GM21447 (cell line): ENCODE results near the gene INPP5D.

Source experiments
- ATAC-seq: cut with Tn5 transposase; IDR thresholded peaks from one replicate; pipeline ENCODE4 v1.9.1; 2021; ENCODE audit not compliant: unreplicated experiment

Gene INPP5D

DNA sequence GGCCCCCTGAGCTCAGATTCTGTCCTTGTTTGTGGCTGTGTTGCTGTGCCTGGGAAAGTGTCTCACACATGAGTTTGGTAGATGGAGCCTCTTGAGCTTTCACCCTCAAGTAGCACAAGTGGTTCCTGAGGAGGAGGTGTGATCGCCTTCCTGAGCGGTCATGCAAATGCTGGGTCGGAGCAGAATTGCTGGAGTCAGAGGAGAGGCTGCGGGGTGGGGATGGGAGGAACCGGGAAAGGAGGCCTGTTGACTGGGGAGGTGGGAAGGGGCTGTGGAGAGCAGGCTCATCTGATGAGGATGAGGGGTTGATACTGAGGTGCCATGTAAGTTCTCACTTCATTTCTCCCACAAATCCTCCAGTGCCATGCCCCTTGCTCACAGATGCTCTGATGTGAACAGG is 142.9 kb downstream of the INPP5D start:
- no peak for ATAC-seq

DNA sequence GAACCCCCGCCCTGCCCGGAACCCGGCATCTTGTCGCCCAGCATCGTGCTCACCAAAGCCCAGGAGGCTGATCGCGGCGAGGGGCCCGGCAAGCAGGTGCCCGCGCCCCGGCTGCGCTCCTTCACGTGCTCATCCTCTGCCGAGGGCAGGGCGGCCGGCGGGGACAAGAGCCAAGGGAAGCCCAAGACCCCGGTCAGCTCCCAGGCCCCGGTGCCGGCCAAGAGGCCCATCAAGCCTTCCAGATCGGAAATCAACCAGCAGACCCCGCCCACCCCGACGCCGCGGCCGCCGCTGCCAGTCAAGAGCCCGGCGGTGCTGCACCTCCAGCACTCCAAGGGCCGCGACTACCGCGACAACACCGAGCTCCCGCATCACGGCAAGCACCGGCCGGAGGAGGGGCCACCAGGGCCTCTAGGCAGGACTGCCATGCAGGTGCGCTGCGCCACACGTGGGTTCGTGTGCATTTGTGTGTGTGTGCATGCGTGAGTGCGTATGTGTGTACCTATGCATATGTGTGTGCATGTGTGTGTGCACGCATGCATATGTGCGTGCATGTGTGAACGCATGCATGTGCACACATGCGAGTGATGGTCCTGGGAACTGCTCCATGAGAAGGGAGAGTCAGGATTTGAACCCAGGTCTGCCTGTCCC is 144.3 kb downstream of the INPP5D start:
- no peak for ATAC-seq

DNA sequence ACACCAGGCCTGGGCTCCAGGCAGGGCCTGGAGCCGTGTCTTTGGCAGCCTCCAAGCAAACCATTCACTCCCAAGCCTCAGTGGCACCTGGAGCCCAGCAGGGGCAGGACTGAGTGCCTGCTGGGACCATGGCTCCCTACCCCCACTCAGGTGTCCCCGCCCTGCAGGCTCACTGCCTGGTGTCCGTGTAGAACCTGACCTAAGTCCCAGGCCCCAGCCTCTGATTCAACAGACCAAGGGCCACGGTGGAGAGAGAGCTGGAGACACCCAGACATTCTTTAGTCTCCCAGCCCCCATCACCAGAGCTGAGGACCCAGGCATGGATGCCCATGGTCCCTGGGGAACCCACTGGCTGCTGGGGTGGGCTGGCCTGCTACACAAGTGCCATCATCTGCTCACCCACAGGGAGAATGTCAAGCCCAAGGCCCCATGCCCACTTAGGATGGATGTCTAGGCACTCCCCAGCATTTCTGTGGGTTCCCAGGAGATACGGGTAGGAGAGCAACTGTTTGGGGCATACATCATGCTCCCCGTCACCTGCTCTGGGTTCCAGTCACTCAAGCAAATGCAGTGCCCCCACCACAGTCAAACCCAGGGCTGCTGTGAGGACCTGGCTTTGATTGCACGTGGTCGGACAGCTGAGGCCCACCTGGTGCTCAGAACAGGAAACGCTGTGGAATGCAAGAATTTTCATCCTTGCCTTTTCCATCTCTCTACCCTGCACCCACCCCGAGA is 148.4 kb downstream of the INPP5D start:
- no peak for ATAC-seq

DNA sequence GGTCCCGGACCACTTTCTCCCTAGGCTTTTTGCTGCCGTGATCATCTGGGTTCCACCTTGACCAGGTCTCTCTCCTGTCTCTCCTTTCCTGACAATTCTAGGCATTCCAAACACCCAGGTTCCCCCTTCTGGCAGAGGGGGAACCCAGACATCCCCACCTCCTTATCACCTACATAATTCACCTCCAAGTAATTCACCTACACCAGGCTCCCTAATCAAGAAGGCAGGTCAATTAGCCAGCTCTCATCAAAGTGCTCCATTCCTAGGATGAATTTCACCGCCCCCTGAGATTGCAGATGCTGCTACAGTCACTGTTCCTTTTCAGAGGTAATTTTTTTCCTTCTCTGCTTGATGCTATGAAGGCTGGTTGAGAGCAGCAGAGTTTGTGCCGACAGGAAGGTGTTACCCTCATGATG is 149.0 kb downstream of the INPP5D start:
- no peak for ATAC-seq

DNA sequence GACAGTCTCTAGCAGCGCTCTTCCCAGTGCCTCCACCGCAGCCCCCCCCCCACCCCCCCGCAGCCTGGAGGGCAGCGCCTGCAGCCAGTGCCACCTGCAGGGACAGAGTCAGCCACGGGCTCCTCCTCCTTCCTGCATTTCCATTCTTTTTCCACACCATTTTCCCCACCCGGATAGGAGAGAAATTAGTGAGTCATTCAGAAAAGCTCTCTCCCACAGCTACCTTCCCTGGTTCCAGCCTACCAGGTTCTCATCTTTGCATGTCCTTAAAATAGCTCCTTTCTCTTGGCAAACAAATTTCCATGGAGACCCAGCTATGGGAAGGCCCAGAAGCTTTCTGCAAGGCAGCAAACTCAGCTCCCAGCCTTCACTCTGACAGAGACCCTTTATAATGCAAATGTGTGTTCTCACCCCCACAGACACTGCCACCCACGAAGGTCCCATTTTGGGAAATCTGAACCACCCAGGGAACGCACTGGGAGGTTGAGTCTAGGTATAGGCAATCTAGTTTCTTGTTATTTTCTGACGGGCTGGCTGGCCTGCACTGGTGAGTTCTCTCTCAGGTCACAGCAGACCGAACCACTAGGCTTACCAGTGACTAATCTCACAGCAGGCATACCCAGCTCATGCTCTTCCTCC is 149.5 kb downstream of the INPP5D start:
- ATAC-seq = no peak

DNA sequence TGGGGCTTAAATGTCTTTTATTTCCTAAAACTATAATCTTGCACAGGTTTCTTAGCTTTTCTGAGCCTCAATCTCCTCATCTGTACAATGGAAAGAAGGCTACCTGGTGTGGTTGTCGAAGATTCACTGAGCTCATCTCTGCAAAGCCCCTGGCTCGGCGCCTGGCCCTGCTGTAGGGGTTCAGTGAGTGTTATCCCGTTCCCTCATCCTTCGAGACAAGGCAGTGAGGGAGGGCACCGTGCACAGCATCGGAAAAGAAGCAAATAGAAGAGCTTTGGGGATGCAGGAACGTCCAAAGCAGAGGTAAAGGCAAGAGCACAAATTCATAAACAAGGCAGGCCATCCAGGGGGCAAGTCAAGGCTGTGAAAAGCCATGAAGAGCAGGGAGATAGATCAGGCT is 150.1 kb downstream of the INPP5D start:
- ATAC-seq = no peak

DNA sequence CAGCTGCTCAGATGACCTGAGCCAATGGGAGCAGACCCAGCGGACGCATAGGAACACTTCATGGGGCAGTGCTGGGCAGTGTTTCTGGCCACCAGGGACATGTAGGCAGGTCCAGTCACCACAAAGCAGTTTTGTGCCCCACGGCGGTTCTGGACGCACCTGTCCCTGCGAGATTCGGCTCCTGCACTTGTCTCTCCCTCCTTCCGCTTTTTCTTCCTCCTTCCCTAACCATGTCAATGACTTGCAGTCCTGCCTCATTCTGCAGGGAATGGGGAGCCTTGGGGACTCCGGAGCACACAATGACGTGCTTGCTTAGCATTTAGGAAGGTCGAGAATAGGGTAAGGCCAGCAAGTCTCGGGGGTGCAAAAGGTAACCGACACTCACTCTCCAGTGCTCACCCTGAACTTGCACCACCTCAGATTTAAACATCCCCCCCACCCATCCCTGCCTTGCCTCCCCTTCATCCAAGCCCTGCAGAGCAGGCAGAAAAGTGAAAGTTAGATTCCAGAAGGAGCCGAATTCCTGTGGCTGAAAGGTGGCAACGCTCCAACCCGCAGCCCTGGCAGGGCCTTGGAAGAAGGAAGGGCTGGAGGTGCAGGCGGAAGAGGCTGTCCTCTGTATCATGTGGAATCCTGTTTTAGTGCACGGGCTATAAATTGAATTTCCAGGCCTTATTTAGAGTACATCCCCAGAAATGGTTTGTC is 150.9 kb downstream of the INPP5D start:
- ATAC-seq = no peak

DNA sequence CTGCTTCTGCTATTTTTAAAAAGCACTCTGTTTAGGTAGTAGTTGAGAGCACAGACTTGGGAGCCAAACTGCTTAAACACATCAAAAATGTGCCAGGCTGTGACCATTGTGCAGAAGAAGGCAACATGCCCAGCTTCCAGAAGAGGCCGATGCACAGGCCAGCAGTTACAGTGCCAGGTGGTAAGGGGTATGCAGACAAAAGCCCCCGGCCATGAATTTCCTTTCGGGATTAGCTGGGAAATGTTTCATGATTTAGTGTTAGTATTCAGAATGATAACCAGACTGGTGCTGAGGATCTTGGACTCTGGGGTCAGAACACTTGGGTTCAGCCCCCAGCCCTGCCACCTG is 151.4 kb downstream of the INPP5D start:
- ATAC-seq = no peak

DNA sequence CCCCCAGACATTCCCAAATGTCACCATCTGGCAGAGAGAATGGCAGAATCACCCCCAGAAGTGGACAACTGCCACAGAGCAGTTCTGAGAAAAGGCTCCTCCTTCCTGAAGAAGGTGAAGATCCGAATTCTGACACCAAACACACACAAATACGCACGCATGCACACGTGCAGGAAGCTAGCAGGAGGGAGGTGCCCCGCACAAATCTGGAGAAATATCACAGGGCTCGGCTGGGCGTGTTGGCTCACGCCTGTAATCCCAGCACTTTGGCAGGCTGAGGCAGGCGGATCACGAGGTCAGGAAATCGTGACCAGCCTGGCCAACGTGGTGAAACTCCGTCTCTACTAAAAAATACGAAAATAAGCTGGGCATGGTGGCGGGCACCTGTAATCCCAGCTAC is 152.9 kb downstream of the INPP5D start:
- no peak for ATAC-seq

DNA sequence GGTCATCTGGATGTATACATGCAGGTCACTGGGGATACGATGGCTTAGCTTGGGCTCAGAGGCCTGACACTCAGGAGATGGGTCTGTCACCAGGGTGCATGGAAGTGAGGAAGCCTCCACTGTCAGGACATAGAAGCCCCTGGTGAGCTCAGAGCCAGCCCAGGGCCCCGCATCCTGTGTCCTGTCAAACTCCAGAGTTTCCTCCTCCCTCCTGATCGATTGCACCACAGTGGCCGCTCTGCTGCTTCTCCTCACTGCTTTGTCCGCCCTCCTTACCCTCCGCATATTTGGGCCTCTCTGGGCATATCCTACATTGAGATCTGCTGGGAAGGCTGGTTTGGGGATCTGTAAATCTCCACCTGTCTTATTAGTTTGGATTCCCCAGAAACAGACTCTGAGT is 153.8 kb downstream of the INPP5D start:
- ATAC-seq = no peak

DNA sequence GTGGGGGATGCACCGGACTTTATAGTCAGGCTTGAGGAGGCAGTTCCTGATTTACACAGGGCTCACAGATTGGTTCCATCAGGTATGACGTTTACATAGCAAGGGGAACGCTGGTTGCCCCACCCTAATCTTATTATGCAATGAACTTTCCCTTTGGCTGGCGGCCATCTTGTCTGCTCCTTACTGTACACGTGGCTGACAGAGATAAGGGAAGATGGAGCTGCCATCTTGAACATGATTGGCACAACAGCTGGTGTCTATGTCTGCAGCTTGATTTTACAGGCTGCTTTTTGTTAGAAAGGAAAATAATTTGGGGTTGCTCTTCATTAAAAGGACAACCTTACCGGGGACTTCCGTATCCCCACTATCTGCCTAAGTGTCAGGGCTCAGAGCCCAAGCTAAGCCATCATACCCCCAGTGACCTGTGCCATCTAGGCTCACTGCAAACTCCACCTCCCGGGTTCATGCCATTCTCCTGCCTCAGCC is 157.8 kb downstream of the INPP5D start:
- no peak for ATAC-seq

DNA sequence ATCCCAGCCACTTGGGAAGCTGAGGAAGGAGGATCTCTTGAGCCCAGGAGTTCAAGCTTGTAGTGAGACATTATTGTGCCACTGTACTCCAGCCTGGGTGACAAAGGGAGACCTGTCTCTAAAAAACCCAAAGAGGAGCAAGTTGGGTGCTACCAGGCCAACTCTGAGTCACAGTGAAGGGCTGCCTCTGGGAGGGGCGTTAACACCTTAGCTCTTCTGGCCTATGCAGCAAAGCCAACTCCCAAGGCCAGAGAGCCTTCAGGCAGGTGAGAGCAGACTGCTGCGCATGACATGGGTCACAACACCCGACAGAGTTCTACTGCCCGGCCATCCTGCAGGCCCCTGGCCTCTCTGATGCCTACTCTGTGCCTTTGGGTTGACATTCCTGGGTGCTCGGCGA is 158.7 kb downstream of the INPP5D start:
- ATAC-seq = no peak

DNA sequence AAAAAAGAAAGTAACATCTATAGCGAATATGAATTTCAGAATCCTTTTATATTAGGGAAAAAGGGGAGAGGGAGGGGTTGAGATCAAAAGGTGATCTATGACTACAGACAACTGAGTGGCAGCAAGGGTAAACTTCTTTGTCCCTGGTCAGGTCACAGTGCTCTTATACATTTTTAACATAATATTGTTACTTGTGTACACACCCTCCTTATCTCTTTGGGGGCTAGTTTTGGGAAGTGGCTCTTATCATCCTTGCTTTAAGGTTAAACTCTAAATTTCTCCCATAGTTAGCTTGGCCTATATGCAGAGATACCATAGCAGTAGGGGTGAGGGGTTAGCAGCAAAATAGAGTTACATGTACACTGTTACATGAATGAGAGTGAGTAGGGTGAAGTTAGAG is 159.7 kb downstream of the INPP5D start:
- ATAC-seq = no peak

DNA sequence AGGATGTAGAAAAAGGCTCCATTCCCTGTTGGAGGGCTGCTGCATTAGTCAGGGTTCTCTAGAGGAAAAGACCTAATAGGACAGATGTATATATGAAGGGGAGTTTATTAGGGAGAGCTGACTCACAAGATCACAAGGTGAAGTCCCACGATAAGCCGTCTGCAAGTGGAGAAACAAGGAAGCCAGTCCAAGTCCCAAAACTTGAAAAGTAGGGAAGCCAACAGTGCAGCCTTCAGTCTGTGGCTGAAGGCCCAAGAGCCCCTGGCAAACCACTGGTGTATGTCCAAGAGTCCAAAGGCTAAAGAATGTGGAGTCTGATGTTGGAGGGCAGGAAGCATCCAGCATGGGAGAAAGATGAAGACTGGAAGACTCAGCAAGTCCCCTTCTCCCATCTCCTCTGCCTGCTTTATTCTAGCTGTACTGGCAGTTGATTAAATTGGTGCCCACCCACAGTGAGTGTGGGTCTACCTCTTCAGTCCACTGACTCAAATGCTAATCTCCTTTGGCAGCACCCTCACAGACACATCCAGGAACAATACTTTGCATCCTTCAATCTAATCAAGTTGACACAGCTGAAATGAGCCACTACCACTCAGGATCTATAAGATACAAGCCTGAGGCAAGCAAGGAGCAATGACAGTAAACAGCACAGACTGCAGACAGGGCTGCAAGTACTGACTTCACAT is 161.4 kb downstream of the INPP5D start:
- no peak for ATAC-seq

DNA sequence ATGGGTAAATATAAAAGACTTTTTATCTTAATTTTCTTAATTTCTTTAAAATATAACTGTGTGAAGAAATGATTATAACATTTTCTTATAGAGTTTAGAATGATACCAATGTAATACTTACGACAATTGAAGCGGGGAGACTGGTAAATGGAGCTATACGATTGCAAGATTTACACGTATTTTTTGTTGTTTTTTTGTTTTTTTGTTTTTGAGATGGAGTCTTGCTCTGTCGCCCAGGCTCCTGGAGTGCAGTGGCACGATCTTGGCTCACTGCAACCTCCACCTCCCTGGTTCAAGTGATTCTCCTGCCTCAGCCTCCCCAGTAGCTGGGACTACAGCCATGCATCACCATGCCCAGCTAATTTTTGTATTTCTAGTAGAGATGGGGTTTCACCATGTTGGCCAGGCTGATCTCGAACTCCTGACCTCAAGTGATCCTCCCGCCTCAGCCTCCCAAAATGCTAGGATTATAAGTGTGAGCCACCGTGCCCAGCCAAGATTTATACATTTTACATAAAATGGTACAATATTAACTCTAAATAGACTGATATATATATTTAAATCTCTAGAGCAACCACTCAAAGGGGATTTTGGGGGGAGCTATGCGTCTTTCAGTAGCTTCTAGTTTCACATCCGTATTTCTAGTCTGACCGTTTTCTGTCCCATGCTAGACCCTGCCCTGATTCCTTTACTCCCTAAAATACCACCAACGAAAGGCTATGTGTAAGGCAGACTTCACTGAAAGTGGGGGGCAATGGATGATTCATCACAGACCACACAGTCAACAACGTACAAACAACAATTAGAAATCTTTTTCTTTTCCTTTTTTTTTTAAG is 163.1 kb downstream of the INPP5D start:
- ATAC-seq = peak; percentile 87

DNA sequence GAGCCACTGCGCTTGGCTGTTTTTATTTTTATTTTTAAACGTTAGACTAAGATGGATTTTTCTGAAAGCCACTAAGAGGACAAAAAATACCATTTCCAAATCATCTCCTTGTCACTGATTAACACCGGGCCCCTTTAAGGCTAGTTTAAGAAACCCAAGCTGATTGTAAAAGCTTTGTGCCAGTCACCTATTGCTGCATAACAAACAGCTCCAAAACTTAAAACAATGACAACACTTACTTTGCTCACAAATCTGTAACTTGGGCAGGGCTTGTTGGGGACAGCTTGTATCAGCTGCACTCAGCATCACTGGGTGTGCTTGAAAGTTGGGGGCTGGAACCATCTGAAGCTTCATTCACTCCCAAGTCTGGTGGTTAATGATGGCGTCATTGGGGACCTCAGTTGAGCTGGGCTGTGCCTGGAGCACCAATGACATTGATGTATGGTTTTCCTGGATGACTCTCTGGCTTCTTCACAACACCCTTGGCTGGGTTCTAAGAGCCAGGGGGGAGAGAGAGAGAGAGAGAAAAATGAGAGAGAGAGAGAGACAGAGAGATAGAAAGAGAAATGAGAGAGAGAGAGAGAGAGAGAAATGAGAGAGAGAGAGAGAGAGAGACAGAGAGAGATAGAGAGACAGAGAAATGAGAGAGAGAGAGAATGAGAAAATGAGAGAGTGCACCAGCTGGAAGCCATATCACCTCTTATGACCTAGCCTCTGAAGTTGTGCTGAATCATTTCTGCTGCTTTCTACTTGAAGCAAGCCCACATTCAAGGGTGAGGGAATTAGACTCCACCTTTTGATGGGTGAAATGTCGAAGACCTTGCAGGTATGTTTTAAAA is 165.3 kb downstream of the INPP5D start:
- no peak for ATAC-seq

DNA sequence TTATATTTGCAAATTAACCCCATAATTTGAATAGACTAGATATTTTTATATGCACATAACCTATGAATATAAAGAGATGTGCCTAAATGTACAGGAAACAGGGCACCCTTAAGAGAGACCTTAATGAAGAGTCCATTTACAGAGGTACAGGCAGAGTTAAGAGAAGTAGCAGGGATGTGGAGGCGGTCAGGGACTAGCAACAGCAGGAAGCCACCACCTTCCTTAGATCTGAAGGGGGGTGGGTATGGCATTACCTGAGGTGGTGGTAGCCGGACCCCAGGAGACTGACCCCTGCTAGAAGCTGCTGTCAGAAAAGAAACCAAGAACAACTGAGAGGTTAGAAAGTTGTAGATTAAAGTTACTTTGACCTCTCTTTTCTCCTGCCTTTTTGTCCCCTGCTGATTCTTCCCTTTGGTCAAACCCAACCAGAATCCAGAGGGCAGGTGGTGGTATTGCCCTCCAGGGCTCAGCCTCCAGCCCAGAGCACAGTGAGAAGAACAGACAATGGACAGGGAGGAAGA is 166.4 kb downstream of the INPP5D start:
- ATAC-seq = no peak

DNA sequence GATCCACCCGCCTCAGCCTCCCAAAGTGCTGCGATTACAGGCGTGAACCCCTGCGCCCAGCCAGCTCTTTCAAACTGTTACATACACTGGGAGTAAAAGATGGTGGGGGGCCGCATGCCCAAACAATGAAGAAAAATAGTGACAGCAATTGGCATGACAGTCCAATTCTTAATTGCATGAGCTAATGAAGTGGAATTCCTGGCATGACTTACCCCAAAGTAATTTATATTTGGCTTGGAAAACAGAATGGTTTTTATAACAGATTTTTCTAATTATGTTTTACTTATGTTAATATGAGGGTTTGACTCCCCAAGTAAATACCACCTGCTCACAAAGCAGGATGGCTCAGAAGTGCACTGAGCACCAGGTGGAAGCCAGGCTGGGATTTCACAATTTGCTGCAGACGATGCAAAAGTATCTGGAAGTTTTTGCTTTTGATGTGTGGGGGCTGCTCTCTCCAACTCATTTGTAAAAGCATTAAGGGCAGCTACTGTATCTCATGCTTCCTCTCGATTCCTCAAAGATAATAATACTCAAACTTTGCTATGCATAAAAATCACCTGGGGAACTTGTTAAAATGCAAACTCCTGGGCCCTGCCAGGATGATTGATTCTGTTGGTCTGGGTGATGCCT is 167.3 kb downstream of the INPP5D start:
- no peak for ATAC-seq

DNA sequence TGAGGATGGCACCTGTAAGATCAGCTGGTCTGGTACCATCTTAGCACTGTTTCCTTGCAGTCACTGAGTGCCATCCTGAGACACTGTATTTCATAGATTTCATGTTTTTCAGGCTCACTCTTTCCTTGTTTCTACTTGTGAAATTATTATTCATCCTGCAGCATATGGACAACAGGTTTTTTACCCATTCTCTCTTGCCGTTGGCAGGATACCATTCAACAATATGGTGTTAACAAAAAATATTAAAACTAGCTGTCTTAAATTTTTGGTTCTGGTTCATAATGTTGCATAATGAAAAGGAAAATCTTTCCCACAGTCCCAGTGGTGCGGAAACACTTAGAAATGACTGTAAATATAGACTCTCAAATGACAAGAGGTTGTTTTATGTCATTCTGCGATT is 168.2 kb downstream of the INPP5D start:
- no peak for ATAC-seq
